Thyroid gland (tissue), 4 donors: ENCODE data around the gene ARSK.

Source experiments
- POLR2A ChIP-seq, 2 donors: fragments of 450-650 bp; IDR thresholded peaks; one replicate each; pipeline ENCODE4 v1.6.1; 2017; ENCODE audit warnings: antibody characterized with exemption in 2 of 2, mild to moderate bottlenecking in 2 of 2, moderate library complexity in 1 of 2
- TF ChIP-seq, protein P1 (sequence below), 6 experiments: fragments of 200-600 bp in 3 of 6; fragments of 450-650 bp in 3 of 6; sonication (generic) in 3 of 6; IDR thresholded peaks; one replicate each; pipeline ENCODE4 v1.5.1; 2016 to 2019; ENCODE audit warnings: antibody characterized with exemption in 6 of 6, mild to moderate bottlenecking in 2 of 6, inconsistent platforms in 1 of 6, moderate library complexity in 1 of 6

DNA sequence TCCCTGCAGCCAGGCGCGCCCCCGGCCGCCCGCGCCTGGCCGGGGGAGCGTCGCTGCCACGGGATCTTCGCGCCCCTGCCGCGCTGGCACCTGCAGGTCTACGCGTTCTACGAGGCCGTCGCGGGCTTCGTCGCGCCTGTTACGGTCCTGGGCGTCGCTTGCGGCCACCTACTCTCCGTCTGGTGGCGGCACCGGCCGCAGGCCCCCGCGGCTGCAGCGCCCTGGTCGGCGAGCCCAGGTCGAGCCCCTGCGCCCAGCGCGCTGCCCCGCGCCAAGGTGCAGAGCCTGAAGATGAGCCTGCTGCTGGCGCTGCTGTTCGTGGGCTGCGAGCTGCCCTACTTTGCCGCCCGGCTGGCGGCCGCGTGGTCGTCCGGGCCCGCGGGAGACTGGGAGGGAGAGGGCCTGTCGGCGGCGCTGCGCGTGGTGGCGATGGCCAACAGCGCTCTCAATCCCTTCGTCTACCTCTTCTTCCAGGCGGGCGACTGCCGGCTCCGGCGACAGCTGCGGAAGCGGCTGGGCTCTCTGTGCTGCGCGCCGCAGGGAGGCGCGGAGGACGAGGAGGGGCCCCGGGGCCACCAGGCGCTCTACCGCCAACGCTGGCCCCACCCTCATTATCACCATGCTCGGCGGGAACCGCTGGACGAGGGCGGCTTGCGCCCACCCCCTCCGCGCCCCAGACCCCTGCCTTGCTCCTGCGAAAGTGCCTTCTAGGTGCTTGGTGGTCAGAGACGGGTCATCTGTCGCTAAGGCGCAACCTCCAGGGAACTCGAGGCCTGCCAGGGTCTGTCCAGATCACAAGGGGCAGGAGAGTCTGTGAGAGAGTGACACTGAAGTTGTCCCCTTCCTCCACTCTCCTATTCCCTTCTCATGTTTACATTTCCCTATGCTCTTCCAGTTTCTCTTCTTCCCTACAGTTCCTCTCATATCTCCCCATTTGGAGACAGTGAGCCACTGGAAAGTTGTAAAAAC is 66.3 kb downstream of the ARSK start:
- TF ChIP-seq, protein P1, sequence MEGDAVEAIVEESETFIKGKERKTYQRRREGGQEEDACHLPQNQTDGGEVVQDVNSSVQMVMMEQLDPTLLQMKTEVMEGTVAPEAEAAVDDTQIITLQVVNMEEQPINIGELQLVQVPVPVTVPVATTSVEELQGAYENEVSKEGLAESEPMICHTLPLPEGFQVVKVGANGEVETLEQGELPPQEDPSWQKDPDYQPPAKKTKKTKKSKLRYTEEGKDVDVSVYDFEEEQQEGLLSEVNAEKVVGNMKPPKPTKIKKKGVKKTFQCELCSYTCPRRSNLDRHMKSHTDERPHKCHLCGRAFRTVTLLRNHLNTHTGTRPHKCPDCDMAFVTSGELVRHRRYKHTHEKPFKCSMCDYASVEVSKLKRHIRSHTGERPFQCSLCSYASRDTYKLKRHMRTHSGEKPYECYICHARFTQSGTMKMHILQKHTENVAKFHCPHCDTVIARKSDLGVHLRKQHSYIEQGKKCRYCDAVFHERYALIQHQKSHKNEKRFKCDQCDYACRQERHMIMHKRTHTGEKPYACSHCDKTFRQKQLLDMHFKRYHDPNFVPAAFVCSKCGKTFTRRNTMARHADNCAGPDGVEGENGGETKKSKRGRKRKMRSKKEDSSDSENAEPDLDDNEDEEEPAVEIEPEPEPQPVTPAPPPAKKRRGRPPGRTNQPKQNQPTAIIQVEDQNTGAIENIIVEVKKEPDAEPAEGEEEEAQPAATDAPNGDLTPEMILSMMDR (IDR thresholded peaks at IDR 0.05) = no peak
- TF ChIP-seq POLR2A (IDR thresholded peaks at IDR 0.05) = no peak
